ENCODE results near the gene RB1. TPM values are rescaled to one million over a fixed set of nuclear protein-coding genes. Genes with fewer than 3 reads are reported as not detected.

The RB1 gene
- total and polyA plus RNA-seq, 9 of the 15 experiments (the other 6 are each of a cell fraction or from before 2014, with no cell fraction given): 5.0 to 23.8 (median 17.9) TPM

GRCh38 chr13:48404952-48405351, 101.4 kb downstream of the RB1 start:
- Histone ChIP-seq H3K4me3 (no peak overlapping the region), H3K27ac (ENCODE audit: extremely low read depth, low read depth, low read length) (no peak overlapping the region), H3K36me3 (ENCODE audit: control insufficient read depth, insufficient read depth, low read length) (no peaks in the 10 kb centered on the region), H3K4me1 (replicated peaks in 1 of 2; ENCODE audit: control insufficient read depth in 2 of 2, insufficient read depth in 2 of 2, low read length in 2 of 2) (no peaks in the 10 kb centered on the region), H4K20me1 (replicated peaks; ENCODE audit: control insufficient read depth, insufficient read depth, low read length) (no peaks in the 10 kb centered on the region), H3K9me1 (ENCODE audit: control insufficient read depth, insufficient read depth, low read length) (no peaks in the 10 kb centered on the region), H3K9me3 (replicated peaks; ENCODE audit: control insufficient read depth, insufficient read depth, low read depth, low read length) (no peaks in the 10 kb centered on the region), H3K4me2 (ENCODE audit: insufficient read depth, low read length) (no peak overlapping the region), H3K27me3 (ENCODE audit: control insufficient read depth in 2 of 2, insufficient read depth in 2 of 2, low read length in 2 of 2) (no peaks in the 10 kb centered on the region), H2AFZ (ENCODE audit: low read depth, low read length) (no peak overlapping the region), H3K9ac (ENCODE audit: insufficient read depth in 1 of 2, low read depth in 2 of 2, low read length in 2 of 2) (no peak overlapping the region), H3K79me2 (ENCODE audit: control insufficient read depth, insufficient read depth, low read length) (no peaks in the 10 kb centered on the region)
- WGBS (ENCODE audit: insufficient coverage, low coverage, missing lambda C conversion rate): 67% methylated on average over 1 of the region's 1 CpG
- TF ChIP-seq POLR2H (tag; IDR thresholded peaks at IDR 0.05; ENCODE audit: low read depth): no peak
- no peak for TF ChIP-seq IRF2 (CRISPR knock-in tag; IDR thresholded peaks at IDR 0.05)
- no peak for TF ChIP-seq TCF15 (CRISPR knock-in tag; IDR thresholded peaks at IDR 0.05)
- TF ChIP-seq BMI1 (IDR thresholded peaks at IDR 0.05; ENCODE audit: low read length): no peak
- no peak for TF ChIP-seq ZSCAN32 (CRISPR knock-in tag; IDR thresholded peaks at IDR 0.05)
- TF ChIP-seq RAD21 (CRISPR knock-in tag; conservative IDR thresholded peaks at IDR 0.05 in 1 of 2, IDR thresholded peaks at IDR 0.05 in 1 of 2): no peak
- TF ChIP-seq ZFP1 (CRISPR knock-in tag; IDR thresholded peaks at IDR 0.05): no peak
- no peak for TF ChIP-seq MTA1 (IDR thresholded peaks at IDR 0.05; ENCODE audit: borderline replicate concordance)
- TF ChIP-seq MNT (conservative IDR thresholded peaks at IDR 0.05): no peak
- TF ChIP-seq SMARCE1 (IDR thresholded peaks at IDR 0.05): no peak
- TF ChIP-seq ZC3H11A (IDR thresholded peaks at IDR 0.05; ENCODE audit: low read depth, low read length): no peak
- no peak for TF ChIP-seq JUN (IDR thresholded peaks at IDR 0.05; ENCODE audit: borderline replicate concordance, low read depth, low read length)
- no peak for TF ChIP-seq JUN (CRISPR knock-in tag; IDR thresholded peaks at IDR 0.05; ENCODE audit: borderline replicate concordance)
- no peak for TF ChIP-seq STAT5A (IDR thresholded peaks at IDR 0.05; ENCODE audit: borderline replicate concordance, low read length)
- no peak for TF ChIP-seq ZNF589 (CRISPR knock-in tag; IDR thresholded peaks at IDR 0.05; ENCODE audit: low read depth)
- TF ChIP-seq ZC3H4 (CRISPR knock-in tag; IDR thresholded peaks at IDR 0.05; ENCODE audit: borderline replicate concordance): no peak
- no peak for TF ChIP-seq TAF7 (tag; IDR thresholded peaks at IDR 0.05)
- no peak for TF ChIP-seq ZNF518B (CRISPR knock-in tag; IDR thresholded peaks at IDR 0.05)
- TF ChIP-seq SMARCB1 (IDR thresholded peaks at IDR 0.05; ENCODE audit: insufficient read length, low read depth): no peak
- CTCF ChIA-PET (ENCODE audit: low intra/inter-chr PET ratio): no interaction called here
- BruUV-seq (replicated peaks): no TSS peak
- POLR2A ChIA-PET: no interaction called here
- DNase-seq (ENCODE audit: extremely low read depth in 1 of 4, low spot score in 3 of 4) (no peak), ATAC-seq (no peak), FAIRE-seq (no peak)
- in situ Hi-C loops (cut with MboI): no loop called here
- intact Hi-C loops (cut with micrococcal nuclease): no loop called here

Measured in K562 (cell line).